Mucosa of rectum (tissue), 2 donors: ENCODE results near the gene KIAA1217.

Experiments
- H3K27ac ChIP-seq, 2 donors: one replicate each; pipeline ENCODE4 v1.7.0; 2013; ENCODE audit warnings: inconsistent platforms in 2 of 2, low read depth in 2 of 2, low read length in 2 of 2
- H3K27me3 ChIP-seq, 2 donors: one replicate each; pipeline ENCODE4 v1.7.0; 2013; ENCODE audit warnings: low read length in 2 of 2; ENCODE audit not compliant: control insufficient read depth in 2 of 2, insufficient read depth in 2 of 2
- H3K36me3 ChIP-seq, 2 donors: one replicate each; pipeline ENCODE4 v1.7.0; 2013; ENCODE audit warnings: low read length in 2 of 2; ENCODE audit not compliant: control insufficient read depth in 2 of 2, insufficient read depth in 2 of 2
- H3K4me1 ChIP-seq, 2 donors: one replicate each; pipeline ENCODE4 v1.7.0; 2013; ENCODE audit warnings: low read length in 2 of 2, mild to moderate bottlenecking in 1 of 2; ENCODE audit not compliant: control insufficient read depth in 2 of 2, insufficient read depth in 2 of 2
- H3K4me3 ChIP-seq, 2 donors: one replicate each; pipeline ENCODE4 v1.7.0; 2013; ENCODE audit warnings: low read length in 2 of 2
- H3K9ac ChIP-seq, 2 donors: one replicate each; pipeline ENCODE4 v1.7.0; 2013; ENCODE audit warnings: low read length in 2 of 2, low read depth in 1 of 2, mild to moderate bottlenecking in 1 of 2
- H3K9me3 ChIP-seq, 2 donors: one replicate each; pipeline ENCODE4 v1.7.0; 2013; ENCODE audit warnings: low read length in 2 of 2; ENCODE audit not compliant: control insufficient read depth in 2 of 2
- donor health status: healthy.
- donor health status: Normal muscosa, but diverticular disease.

Gene KIAA1217

GRCh38 chr10:24256619-24257107 lies 47.7 kb downstream of the KIAA1217 start:
- Histone ChIP-seq H3K36me3 (no peaks in the 10 kb centered on the region), H3K27me3 (no peaks in the 10 kb centered on the region), H3K27ac (no peak overlapping the region), H3K4me1 (no peaks in the 10 kb centered on the region), H3K9me3 (no peaks in the 10 kb centered on the region), H3K9ac (no peak overlapping the region), H3K4me3 (no peak overlapping the region)

DNA sequence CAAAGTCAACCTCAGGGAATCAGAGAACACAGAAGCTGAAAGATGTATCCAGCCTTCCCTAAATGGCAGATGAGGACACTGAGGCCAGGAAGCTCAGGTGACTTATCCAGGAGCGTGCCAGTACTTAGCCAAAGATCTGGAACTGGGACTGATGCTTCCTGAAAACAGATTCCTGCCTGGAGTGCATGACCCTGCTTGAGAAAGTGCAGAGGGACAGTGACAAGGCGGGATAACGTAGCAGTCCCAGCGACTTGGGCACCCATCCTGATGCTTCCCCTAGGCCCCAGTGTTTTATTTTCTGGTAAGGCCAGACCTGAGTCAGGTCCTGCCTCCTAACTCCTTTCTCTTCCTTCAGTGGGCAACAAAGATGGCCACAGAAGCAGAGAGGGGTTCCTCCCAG lies 48.6 kb downstream of the KIAA1217 start:
- H3K36me3 ChIP-seq, result no peaks in the 10 kb centered on the region
- no peak overlapping the region for H3K27ac ChIP-seq
- no peak overlapping the region for H3K9ac ChIP-seq
- H3K4me1 ChIP-seq, result no peaks in the 10 kb centered on the region
- H3K4me3 ChIP-seq, result no peak overlapping the region
- no peaks in the 10 kb centered on the region for H3K9me3 ChIP-seq
- H3K27me3 ChIP-seq, result no peaks in the 10 kb centered on the region

GRCh38 chr10:24259365-24260130 lies 50.6 kb downstream of the KIAA1217 start:
- no peak overlapping the region for H3K9ac ChIP-seq
- no peaks in the 10 kb centered on the region for H3K4me1 ChIP-seq
- H3K27ac ChIP-seq, result no peak overlapping the region
- H3K27me3 ChIP-seq, result no peaks in the 10 kb centered on the region
- no peaks in the 10 kb centered on the region for H3K36me3 ChIP-seq
- no peak overlapping the region for H3K4me3 ChIP-seq
- no peaks in the 10 kb centered on the region for H3K9me3 ChIP-seq

DNA sequence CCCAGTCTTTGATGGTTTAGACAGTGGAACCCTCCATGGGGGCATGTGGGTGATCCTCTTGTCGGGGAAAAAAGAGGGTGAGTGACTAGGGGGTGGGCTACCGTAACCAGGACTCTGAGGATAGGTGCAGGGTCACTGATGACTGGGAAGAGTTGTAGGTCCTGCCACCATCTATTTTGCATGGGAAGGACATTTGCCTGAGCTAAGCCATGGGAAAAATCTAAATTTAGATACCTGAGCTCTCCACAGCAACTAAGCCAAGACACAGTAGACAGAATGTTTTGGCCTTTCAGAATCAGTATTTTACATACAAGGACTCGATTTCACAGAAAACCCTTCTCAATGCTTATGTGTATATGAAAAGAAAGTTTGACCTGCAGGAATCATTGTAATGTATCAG lies 52.7 kb downstream of the KIAA1217 start:
- Histone ChIP-seq H3K27ac (no peak overlapping the region), H3K9me3 (no peaks in the 10 kb centered on the region), H3K4me1 (no peaks in the 10 kb centered on the region), H3K36me3 (no peaks in the 10 kb centered on the region), H3K9ac (no peak overlapping the region), H3K27me3 (no peaks in the 10 kb centered on the region), H3K4me3 (no peak overlapping the region)

DNA sequence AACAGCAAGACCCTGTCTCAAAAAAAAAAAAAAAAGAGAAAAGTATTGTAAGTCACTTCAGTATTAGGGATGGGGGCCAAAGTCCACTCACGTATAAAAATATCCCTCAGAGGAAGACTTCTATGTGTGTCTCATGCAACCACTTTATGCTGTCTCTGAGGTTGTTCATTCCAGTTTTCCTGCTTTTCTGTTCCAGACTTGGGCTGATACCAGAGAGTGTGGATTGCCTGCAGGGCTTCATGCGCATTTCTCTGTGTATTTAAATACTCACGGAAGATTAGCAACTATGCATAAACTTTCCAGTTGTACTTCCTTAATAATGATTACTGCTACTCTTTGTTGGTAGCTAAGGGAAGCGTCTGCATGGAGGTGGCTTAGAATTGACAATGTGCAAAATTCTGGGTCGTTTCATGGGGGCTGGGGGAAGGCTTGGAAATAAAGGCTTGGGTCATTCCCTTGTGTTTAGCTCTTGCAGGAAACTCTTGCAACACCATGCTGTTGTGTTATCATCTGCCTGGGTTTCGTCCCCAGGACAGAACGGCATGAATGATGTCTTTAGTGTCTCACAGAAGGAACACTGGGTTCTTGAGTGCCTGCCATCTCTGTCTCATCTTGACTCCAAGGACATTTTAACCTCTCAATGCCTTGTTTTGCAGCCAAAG lies 54.1 kb downstream of the KIAA1217 start:
- Histone ChIP-seq H3K4me3 (no peak overlapping the region), H3K36me3 (no peaks in the 10 kb centered on the region), H3K27ac (no peak overlapping the region), H3K9me3 (no peaks in the 10 kb centered on the region), H3K9ac (no peak overlapping the region), H3K27me3 (no peaks in the 10 kb centered on the region), H3K4me1 (no peaks in the 10 kb centered on the region)

GRCh38 chr10:24269476-24269875 lies 60.5 kb downstream of the KIAA1217 start:
- no peak overlapping the region for H3K4me3 ChIP-seq
- no peaks in the 10 kb centered on the region for H3K9me3 ChIP-seq
- no peak overlapping the region for H3K9ac ChIP-seq
- no peaks in the 10 kb centered on the region for H3K4me1 ChIP-seq
- no peak overlapping the region for H3K27ac ChIP-seq
- H3K27me3 ChIP-seq, result no peaks in the 10 kb centered on the region
- no peaks in the 10 kb centered on the region for H3K36me3 ChIP-seq

GRCh38 chr10:24272374-24272773 lies 63.4 kb downstream of the KIAA1217 start:
- no peaks in the 10 kb centered on the region for H3K9me3 ChIP-seq
- H3K27ac ChIP-seq, result no peak overlapping the region
- no peak overlapping the region for H3K9ac ChIP-seq
- no peaks in the 10 kb centered on the region for H3K36me3 ChIP-seq
- no peak overlapping the region for H3K4me3 ChIP-seq
- H3K27me3 ChIP-seq, result no peaks in the 10 kb centered on the region
- H3K4me1 ChIP-seq, result no peaks in the 10 kb centered on the region

DNA sequence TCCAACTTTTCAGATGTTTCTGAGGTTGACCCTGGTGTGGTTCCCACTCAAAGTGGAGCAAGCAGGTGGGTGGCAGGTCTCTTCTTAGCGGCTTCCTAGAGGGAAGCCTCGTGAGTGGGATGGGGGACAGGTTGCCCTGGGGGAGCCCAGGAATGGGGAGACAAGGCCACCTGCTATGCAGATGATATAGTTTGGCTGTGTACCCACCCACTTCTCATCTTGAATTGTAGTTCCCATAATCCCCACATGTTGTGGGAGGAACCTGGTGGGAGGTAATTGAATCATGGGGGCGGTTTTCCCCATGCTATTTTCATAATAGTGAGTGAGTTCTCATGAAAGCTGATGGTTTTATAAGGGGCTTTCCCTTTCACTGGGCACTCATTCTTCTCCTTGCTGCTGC lies 68.3 kb downstream of the KIAA1217 start:
- no peak overlapping the region for H3K27ac ChIP-seq

GRCh38 chr10:24277771-24278170 lies 68.8 kb downstream of the KIAA1217 start:
- Histone ChIP-seq H3K4me1 (no peaks in the 10 kb centered on the region), H3K9ac (no peak overlapping the region), H3K4me3 (no peak overlapping the region), H3K9me3 (no peaks in the 10 kb centered on the region), H3K27ac (no peak overlapping the region), H3K36me3 (no peaks in the 10 kb centered on the region), H3K27me3 (no peaks in the 10 kb centered on the region)

More for the DNA sequence above, 68.3 kb downstream of the KIAA1217 start:
- no peaks in the 10 kb centered on the region for H3K36me3 ChIP-seq
- no peaks in the 10 kb centered on the region for H3K4me1 ChIP-seq
- H3K9ac ChIP-seq, result no peak overlapping the region
- H3K9me3 ChIP-seq, result no peaks in the 10 kb centered on the region
- no peaks in the 10 kb centered on the region for H3K27me3 ChIP-seq
- H3K4me3 ChIP-seq, result no peak overlapping the region

GRCh38 chr10:24278176-24278889 lies 69.4 kb downstream of the KIAA1217 start:
- Histone ChIP-seq H3K27ac (no peak overlapping the region), H3K4me3 (no peak overlapping the region), H3K9ac (no peak overlapping the region), H3K9me3 (no peaks in the 10 kb centered on the region), H3K36me3 (no peaks in the 10 kb centered on the region), H3K4me1 (no peaks in the 10 kb centered on the region), H3K27me3 (no peaks in the 10 kb centered on the region)
